ENCODE data around the gene ZYX. TPM values are rescaled to one million over a fixed set of nuclear protein-coding genes. Genes with fewer than 3 reads are reported as not detected.
A peak's percentile ranks its signal among the peaks of the same experiment; 100 is the strongest.

ZYX gene
- total RNA-seq, 2 donors from 2014 or later = 54.9 to 110 TPM

DNA sequence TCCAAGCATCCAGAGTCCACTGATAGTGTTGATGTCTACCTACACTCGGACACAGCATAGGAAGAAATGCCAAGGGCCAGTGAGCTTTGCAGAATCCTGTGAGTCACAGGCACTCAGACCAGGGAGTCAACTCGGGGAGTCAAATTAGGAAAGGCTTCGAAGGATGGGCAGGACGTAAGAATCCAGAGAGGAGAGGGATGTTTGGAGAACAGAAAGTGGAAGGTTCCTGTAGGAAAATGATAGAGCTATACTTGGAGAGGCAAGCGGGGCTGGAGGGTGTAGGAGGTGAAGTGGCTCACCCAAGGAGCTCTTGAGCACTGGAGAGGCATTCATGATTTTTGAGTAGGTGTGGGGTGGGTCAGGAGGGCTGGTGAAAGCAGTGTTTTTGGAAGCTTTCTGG is 3.0 kb downstream of the ZYX start:
- peak overlapping the region in 1 of 2 donors; percentile 84 for H3K9ac ChIP-seq (ENCODE audit: low read depth in 2 of 2, low read length in 2 of 2)
- no peak for DNase-seq
- peak overlapping the region; percentile 43 for H3K27ac ChIP-seq
- peak overlapping the region; percentile 89 for H3K4me3 ChIP-seq
- no peaks in the 10 kb centered on the region for H3K36me3 ChIP-seq
- H3K27me3 ChIP-seq = no peaks in the 10 kb centered on the region
- peaks cover 7% of the 10 kb centered on the region for H3K4me1 ChIP-seq
- TF ChIP-seq, protein P1, sequence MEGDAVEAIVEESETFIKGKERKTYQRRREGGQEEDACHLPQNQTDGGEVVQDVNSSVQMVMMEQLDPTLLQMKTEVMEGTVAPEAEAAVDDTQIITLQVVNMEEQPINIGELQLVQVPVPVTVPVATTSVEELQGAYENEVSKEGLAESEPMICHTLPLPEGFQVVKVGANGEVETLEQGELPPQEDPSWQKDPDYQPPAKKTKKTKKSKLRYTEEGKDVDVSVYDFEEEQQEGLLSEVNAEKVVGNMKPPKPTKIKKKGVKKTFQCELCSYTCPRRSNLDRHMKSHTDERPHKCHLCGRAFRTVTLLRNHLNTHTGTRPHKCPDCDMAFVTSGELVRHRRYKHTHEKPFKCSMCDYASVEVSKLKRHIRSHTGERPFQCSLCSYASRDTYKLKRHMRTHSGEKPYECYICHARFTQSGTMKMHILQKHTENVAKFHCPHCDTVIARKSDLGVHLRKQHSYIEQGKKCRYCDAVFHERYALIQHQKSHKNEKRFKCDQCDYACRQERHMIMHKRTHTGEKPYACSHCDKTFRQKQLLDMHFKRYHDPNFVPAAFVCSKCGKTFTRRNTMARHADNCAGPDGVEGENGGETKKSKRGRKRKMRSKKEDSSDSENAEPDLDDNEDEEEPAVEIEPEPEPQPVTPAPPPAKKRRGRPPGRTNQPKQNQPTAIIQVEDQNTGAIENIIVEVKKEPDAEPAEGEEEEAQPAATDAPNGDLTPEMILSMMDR (IDR thresholded peaks at IDR 0.05) = no peak
- intact Hi-C loops (cut with DNase I) = loop anchor here (5.0 to 10.0 kb wide), 2 partner anchors 33 to 119 kb away; partner anchors contain the start of gene GSTK1
- H3K9me3 ChIP-seq = no peaks in the 10 kb centered on the region

DNA sequence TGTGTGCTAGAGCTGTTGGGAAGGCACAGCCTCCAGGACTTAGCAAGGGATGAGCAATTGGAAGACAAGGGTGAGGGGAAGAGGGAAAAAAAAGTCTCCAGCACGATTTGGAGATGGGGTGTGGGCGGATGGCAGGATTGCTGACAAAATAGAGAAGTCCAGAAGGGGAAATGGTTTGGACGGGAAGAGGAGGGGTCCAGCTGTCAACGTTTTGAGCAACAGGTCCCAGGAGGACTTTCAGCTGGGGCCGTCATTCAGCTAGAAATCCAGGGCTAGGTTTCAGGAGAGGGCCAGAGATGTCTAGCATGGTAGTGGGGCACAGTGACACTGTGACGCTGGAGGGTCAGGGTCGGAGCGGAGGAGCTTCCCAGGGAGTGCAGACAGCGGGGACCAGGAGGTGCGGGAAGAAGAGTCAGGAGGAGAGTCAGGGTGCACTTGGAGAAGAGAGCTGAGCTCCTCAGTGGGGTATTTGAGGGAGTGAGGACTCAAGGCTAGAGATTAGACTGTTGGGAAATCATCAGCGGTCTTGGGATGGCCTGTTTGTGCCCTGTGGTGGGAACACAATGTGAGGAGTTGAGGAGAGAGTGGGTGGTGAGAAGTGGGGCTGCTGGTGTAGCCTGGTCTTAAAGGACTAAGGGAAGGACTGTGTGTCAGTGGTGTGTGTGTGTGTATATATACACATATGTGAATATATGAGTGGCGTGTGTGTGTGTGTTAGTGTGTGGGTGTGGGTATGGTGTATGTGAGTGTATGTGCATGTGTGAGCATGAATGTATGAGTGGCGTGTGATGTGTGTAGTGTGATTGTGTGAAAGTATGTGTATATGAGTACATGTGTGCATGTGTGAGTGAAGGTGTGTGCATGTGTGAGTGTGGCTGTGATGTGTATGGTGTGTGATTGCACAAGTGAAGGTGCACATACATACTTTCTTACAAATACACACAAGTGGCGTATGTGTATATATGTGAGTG is 3.8 kb downstream of the ZYX start:
- DNase-seq = no peak
- H3K36me3 ChIP-seq = no peaks in the 10 kb centered on the region
- peak overlapping the region; percentile 89 for H3K4me3 ChIP-seq
- H3K9ac ChIP-seq (ENCODE audit: low read depth in 2 of 2, low read length in 2 of 2) = peak overlapping the region in 1 of 2 donors; percentile 2
- H3K9me3 ChIP-seq = no peaks in the 10 kb centered on the region
- TF ChIP-seq, protein P1 (IDR thresholded peaks at IDR 0.05) = no peak
- H3K4me1 ChIP-seq = peaks cover 7% of the 10 kb centered on the region
- peak overlapping the region; percentile 43 for H3K27ac ChIP-seq
- no peaks in the 10 kb centered on the region for H3K27me3 ChIP-seq
- intact Hi-C loops (cut with DNase I) = loop anchor here (5.0 to 10.0 kb wide), 2 partner anchors 32 to 120 kb away; partner anchors contain the start of gene GSTK1

DNA sequence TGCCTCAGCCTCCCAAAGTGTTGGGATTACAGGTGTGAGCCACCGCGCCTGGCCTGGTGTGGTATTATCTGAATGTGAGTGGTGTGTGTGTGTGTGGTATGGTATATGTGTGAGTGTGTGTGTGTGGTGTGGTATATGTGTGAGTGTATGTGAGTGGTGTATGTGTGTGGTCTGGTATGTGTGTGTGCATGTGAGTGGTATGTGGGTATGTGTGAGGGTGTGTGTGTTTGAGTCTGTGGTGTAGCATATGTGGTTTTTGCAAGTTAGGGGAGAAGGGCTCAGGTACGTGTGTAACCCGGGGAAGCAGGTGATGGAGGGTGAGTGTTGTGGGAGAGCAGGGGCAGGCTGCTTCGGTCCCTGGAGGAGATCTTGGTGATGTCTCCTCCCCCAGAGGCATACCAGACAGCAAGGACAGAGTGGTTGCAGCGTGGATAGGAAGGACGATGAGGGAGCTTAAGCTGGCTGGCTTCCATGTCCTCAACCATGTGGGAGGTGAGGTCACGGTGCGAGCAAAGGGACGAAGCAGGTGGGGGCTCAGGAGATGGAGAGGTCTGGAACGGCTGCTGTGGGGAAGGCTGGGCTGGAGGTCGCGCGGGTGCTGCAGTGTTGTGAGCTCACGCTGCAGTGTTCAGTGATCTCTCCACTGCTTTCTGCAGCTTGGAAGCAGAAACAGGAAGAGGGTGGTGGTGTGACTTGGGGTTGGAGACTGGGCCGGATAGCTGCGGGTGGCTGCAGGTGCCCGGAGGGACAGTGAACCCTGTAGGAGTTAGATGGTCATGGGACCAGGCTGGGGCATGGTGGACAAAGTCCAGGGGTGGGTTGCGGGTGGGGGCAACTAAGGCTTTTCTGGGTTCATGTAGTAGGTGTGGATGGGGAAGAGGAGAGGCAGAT is 5.0 kb downstream of the ZYX start:
- H3K4me1 ChIP-seq = peaks cover 7% of the 10 kb centered on the region
- no peak overlapping the region for H3K4me3 ChIP-seq
- H3K27ac ChIP-seq = no peak overlapping the region
- TF ChIP-seq, protein P1 (IDR thresholded peaks at IDR 0.05) = no peak
- H3K27me3 ChIP-seq = no peaks in the 10 kb centered on the region
- H3K9ac ChIP-seq (ENCODE audit: low read depth in 2 of 2, low read length in 2 of 2) = no peak overlapping the region
- H3K36me3 ChIP-seq = no peaks in the 10 kb centered on the region
- H3K9me3 ChIP-seq = no peaks in the 10 kb centered on the region
- DNase-seq = no peak
- intact Hi-C loops (cut with DNase I) = loop anchor here (10.0 kb wide), 1 partner anchor 121 kb away; the partner anchor contains the start of gene GSTK1

DNA sequence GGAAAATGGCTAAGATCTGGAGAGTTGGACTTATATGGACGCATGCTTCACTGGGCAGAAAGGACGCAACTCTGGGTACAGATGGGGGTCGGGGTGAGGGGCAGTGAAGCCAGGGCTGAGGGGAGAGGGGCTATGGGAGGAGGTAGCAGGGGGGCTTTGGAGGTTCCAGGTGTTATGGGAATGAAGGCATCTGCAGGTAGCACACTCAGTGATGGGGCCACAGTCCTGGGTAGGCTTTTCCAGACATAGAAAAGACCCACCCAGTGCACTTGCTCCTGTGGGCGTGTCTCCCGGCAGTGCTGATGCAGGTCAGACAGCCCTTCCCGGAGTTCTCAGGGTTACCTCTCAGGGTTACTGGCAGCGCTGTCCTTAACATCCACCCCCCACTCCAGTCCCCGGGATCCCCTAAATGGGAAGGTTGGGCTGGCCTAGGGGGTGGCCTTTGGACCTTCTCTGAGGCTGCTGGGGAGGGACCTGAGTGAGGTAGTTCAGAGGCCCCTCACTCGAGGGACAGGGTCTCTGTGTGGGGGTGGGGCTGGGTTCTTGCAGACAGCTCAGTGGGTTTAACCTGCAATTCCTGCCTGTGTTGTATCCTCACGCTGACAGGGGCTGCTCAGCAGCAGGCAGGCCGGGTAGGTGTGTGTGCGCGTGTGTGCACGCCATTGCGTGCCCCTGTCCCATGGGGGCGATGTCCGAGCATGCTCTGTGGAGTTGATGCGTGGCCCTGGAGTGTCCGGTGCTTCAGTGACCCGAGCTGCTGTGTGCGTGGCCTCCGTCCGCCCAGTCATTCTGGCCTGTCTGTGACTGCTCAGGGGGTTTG is 6.2 kb downstream of the ZYX start:
- Histone ChIP-seq H3K27me3 (no peaks in the 10 kb centered on the region), H3K36me3 (no peaks in the 10 kb centered on the region), H3K9me3 (no peaks in the 10 kb centered on the region), H3K4me1 (peaks cover 12% of the 10 kb centered on the region), H3K9ac (ENCODE audit: low read depth in 2 of 2, low read length in 2 of 2) (no peak overlapping the region), H3K27ac (no peak overlapping the region), H3K4me3 (no peak overlapping the region)
- no peak for DNase-seq
- TF ChIP-seq, protein P1 (IDR thresholded peaks at IDR 0.05) = no peak
- intact Hi-C loops (cut with DNase I) = loop anchor here (10.0 kb wide), 1 partner anchor 123 kb away; the partner anchor contains the start of gene GSTK1

Data from colonic mucosa (tissue), 4 donors.